PC-3 (cell line): Measurements from ENCODE around the gene SNRPA.

ENCODE experiments used
- CTCF ChIP-seq: fragments of 300-600 bp; sonication (generic); conservative IDR thresholded peaks from 2 replicates; pipeline ENCODE4 v1.5.1; 2017; ENCODE audit warnings: antibody characterized with exemption, low read depth, mild to moderate bottlenecking, low read length
- EZH2 ChIP-seq: fragments of 300-600 bp; sonication (generic); IDR thresholded peaks from one replicate; pipeline ENCODE4 v1.6.1; 2017; ENCODE audit warnings: antibody characterized with exemption, mild to moderate bottlenecking, low read length; ENCODE audit not compliant: unreplicated experiment
- EZH2phosphoT487 ChIP-seq: fragments of 300-600 bp; sonication (generic); IDR thresholded peaks from 2 replicates; pipeline ENCODE4 v1.6.1; 2018; ENCODE audit warnings: mild to moderate bottlenecking, antibody characterized with exemption, low read length, borderline replicate concordance

GRCh38 chr19:40810160-40810559 is 59.2 kb downstream of the SNRPA start:
- TF ChIP-seq CTCF (no peak), EZH2 (no peak), EZH2phosphoT487 (no peak)
